GOT3 (cell line): Measurements from ENCODE around the gene CHD8.

Experiments
- DNase-seq: peaks from one replicate; lab custom pipeline; 2025; ENCODE audit warnings: mixed read lengths; lab: John Stamatoyannopoulos, UW

Gene CHD8

GRCh38 chr14:21369949-21370679 is 85.8 kb downstream of the CHD8 start:
- no peak for DNase-seq

DNA sequence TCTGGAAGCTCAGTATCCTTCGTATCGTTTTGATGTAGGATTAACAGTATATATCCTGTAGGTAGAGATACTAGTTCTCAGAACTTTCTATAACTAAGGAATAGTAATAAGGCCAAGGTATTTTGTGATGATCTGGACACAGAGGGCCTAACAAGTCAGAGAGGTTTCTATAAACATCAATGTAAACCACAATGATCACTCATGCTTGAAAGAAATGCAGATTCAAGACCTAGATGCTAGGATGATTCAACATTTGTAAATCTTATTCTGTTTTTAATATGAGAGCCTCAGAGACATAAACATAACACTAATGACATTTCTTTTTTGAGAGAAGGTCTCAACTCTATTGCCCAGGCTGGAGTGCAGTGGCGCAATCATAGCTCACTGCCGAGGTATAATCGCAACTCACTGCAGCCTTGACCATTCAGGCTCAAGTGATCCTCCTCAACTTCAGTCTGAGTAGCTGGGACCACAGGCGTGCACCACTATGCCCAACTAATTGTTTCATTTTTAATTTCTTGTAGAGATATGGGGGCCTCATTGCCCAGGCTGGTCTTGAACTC is 88.3 kb downstream of the CHD8 start:
- DNase-seq, result no peak

- DNase-seq, result no peak
Measured at GRCh38 chr14:21356511-21356910, 99.4 kb downstream of the CHD8 start.

GRCh38 chr14:21352587-21352986 is 103.3 kb downstream of the CHD8 start:
- no peak for DNase-seq

GRCh38 chr14:21350539-21350938 is 105.4 kb downstream of the CHD8 start:
- DNase-seq, result no peak

- no peak for DNase-seq
Measured at GRCh38 chr14:21347201-21347600, 108.7 kb downstream of the CHD8 start.

DNA sequence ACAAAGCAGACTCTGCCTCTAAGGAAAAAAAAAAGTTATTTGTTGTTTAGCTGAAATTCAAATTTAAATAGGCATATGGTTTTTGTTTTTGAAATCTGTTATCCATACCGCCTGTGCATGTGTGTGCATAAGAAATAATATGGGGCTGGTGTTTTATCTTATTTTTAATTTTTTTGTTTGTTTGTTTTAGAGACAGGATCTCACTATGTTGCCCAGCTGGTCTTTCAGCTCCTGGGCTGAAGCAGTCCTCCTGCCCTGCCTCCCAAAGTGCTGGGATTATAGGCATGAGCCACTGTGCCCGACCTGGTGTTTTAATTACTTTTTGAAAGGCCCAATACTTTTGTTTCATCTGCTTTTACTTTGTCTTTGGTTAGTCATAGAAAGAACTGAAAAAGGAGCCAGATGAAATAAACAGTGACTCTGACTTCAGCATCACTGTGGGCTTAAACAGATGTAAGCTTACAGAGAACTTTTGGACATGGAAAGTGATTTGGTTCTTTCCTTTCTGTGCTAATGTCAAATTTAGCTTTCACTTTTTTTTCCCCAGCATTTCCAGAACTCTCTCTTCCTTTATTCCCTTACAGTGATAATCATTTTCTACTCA is 109.3 kb downstream of the CHD8 start:
- no peak for DNase-seq

DNA sequence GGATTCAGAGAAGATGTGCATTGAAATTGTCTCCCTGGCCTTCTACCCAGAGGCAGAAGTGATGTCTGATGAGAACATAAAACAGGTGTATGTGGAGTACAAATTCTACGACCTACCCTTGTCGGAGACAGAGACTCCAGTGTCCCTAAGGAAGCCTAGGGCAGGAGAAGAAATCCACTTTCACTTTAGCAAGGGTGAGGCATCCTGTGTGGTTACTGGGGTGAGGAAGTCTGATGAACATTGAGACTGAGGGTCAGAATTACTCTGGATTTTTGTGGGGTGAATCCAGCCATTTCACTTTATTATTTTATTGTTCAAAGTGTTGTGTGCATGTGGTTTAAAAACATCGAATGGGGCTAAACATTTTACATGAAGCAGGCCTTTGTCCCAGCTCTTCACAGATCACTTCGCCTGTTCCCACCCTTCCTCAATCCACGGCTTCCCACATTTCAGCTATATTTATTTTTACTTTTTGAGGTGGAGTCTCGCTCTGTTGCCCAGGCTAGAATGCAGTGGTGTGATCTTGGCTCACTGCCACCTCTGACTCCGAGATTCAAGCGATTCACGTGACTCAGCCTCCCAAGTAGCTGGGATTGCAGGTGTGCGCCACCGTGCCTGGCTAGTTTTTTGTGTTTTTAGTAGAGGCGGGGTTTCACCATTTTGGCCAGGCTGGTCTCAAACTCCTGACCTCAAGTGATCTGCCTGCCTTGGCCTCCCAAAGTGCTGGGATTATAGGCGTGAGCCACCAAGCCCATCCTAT is 112.7 kb downstream of the CHD8 start:
- no peak for DNase-seq
